ENCODE results near the gene TTC4.

The TTC4 gene

DNA sequence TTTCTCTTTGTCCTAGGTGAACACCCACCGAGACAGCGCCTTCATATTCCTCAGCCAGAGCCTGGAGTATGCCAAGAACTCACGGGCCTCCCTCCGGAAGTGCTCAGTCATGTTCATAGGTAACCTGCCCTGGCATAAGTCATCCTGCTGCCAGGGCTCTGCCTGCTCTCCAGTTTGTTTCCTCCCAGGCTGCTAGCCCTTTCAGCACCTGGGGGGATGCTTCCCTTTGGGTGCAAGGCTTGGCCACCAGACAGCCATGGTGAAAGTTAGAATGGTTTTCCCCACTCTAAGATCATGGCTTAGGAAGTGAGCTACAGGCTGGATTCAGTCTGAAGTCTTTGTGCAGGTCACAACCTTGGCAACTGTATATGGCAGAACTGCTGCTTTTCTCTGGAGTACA lies 9.2 kb upstream of the TTC4 start:
- DNase-seq: no peak

- no peak for DNase-seq
Observed at GRCh38 chr1:54708385-54708784, 7.3 kb upstream of the TTC4 start.

DNA sequence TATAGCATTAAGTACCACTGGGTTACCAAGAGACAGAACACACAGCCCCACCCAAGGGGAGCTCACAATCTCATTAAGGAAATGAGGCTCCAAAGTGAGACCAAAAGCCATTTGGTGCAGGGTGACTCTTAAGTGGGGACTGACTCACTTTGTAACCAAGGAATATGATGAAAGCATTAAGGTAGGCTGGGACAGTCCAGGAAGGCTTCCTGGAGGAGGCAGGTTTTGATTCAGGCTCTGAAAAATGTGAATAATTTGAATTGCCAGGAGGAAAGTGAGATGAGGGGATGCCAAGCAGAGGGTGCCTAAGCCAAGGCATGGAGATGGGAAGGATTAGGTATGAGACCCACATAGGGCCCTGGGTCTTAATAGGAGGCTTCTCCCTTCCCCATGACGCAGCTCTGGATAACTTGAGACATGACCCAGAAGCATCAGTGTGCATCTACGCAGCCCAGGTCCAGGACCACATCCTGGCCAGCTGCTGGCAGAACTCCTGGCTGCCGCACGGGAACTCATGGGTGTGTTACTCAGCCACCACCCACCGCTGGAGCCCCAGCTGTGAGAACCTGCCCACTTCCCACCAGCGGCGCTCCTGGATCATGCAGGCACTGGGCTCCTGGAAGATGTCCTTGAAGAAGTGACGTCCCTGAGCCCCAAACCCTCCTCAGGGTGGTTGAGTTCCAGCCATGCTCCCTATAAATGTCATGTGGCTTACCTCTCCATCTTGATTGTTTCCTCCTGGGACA lies 5.9 kb upstream of the TTC4 start:
- no peak for DNase-seq

DNA sequence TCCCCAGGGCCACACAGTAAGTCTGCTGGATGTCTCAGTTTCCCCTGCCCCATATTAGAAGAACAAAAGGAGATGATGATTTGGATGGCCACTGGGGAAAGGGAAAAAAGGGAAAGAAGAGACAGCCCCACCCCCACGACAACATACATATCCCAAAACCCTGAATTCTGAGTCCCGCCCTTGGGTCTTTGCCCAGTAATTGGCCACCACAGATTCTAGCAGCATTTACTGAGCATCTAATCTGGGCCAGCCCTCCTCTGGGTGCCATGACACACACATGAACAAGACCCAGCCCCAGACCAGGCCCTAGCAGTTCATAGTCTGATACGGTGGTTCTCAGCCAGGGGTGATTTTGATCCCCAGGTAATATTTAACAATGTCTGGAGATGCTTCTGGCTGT lies 5.2 kb upstream of the TTC4 start:
- no peak for DNase-seq

GRCh38 chr1:54710841-54711240 lies 4.8 kb upstream of the TTC4 start:
- DNase-seq: no peak

DNA sequence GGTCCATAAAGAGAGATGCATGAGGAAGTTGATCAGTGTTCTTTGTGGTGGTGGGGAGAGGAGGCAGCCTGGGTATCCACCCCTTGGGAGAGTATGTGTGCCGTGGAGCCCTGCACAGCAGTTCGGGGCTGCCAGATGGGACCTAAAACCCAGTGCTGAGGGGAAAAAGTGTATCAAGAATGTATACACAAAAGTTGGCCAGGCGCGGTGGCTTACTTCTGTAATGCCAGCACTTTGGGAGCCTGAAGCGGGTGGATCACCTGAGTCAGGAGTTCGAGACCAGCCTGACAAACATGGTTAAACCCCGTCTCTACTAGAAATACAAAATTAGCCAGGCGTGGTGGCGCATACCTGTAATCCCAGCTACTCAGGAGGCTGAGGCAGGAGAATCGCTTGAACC lies 4.1 kb upstream of the TTC4 start:
- DNase-seq: no peak

- DNase-seq: no peak
Observed at GRCh38 chr1:54714881-54715492, 674 bp upstream of the TTC4 start.

DNA sequence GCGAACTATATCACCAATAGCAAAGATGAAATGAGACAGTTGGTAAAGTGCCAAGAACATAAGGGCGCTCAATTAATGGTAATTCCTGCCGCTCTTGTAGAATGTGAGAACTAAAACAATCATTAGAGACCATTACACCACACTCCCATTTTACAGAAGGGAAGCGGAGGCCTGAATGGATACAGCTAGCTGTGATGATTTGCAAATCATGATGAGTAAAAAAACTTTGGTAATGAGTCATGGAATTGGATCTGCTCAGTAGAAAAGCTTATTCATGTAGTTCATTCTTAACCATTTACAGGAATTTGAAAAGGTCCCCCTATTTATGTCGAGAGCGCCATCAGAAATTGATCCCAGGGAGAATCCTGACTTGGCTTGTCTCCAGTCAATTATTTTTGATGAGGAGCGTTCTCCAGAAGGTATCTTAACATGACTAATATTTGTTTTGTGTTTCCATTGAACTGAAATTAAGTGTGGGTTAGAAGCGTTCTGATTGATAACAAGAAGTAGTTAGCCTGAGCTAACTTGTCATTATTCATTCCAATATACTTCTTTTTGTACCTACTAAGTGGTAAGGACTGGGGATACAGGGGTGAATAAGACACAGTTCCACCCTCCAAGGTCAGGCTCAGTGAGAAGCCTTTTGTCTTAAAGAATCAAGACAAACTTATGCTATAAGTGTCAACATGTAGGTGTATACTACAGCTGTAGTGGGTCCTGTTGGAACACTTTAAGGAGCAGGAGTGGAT lies 812 bp downstream of the TTC4 start:
- no peak for DNase-seq

- DNase-seq: no peak
Observed at GRCh38 chr1:54721719-54722118, 6.1 kb downstream of the TTC4 start.

GRCh38 chr1:54723985-54724384 lies 8.3 kb downstream of the TTC4 start:
- no peak for DNase-seq

GRCh38 chr1:54724771-54725170 lies 9.1 kb downstream of the TTC4 start:
- no peak for DNase-seq

DNA sequence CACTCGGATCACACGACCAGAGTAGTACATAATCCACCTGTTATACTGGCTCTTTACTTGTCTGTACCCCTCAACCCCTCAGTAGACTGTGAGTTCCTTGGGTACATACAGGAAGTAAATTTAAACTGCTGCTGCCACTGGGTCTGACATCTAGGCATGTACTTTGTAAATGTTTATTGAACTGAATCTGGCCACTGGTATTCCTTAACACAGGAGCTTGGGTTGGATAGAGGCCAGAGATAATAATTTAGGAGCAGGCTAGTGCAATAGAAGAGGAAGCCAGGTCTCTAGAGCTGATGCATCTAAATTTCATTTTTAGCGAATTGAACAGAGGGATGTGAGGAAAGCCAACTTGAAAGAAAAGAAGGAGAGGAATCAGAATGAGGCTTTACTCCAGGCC lies 12.4 kb downstream of the TTC4 start:
- DNase-seq: no peak

- no peak for DNase-seq
Observed at GRCh38 chr1:54736685-54737084, 21.0 kb downstream of the TTC4 start.

GRCh38 chr1:54738244-54738643 lies 22.6 kb downstream of the TTC4 start:
- no peak for DNase-seq

GRCh38 chr1:54741531-54741930 lies 25.9 kb downstream of the TTC4 start:
- no peak for DNase-seq

DNA sequence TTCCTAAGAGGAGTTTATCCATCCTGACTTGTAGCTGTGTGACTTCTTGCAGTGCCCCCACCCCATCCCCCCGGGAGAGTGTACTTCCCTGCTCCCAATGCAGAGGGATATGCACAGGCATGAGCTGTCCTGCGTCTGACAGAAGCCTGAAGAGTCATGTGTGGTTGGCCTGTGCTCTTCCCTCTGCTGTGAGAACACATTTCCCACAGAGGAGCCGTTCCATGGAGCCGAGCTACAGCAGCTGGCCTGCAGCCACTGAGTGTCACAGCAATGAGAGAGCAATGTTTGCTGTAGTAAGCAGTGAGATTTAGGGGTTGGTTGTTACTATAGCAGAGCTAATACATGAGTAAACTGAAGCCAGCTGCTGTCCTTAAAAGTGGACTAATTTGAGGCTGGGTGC lies 26.6 kb downstream of the TTC4 start:
- no peak for DNase-seq

GRCh38 chr1:54743416-54744226 lies 28.0 kb downstream of the TTC4 start:
- DNase-seq: no peak

DNA sequence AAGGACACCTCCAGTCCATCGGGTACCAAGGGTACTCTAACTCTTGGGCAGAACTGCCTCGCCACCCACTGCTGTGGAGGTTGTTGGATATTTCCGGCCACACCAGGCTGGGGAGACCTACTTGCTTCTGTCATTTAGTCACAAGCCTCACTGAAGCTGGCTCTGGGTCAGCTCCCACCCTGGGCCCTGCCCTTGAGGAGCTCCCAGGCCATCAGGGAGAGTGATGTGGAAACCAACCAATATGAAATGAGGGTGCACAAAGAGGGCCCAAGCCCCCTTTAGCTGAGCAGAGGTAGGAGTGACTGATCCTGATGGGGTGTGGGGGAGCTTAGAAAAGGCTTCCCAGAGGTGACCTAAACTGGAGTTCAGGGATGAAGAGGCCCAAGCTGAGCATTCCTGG lies 29.0 kb downstream of the TTC4 start:
- no peak for DNase-seq

DNA sequence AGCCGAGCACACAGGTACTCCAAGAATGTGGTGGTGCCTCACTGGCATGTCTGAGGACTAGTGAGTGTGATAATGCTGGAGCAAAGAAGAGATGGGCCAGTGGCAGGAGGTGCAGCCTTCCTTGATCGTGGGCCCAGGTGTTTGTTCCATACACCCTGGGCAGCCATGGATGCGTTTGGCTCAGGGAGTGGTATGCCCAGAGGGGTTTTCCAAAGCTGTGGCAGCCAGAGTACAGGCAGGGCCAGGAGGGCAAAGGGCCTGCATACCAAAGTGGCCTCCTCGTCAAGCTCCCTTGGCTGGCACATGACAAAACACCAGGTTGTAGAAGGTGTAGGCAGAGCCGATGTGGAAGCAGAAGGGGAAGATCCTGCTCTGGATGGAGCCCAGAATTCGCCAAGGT lies 29.6 kb downstream of the TTC4 start:
- no peak for DNase-seq

DNA sequence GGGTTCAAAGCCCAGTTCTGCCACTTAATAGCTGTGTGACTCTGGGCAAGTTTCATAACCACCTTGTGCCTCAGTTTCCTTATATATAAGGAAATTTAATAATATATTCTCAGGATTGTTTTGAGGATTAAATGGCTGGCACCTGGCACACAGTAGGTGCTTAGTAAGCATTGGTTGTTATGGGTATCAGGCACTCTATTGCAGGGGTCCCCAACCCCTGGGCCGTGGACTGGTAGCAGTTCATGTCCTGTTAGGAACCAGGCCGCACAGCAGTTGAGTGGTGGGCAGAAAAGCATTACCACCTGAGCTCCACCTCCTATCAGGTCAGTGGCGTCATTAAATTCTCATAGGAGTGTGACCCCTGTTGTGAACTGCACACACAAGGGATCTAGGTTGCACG lies 30.2 kb downstream of the TTC4 start:
- no peak for DNase-seq

- no peak for DNase-seq
Observed at GRCh38 chr1:54748094-54748835, 32.6 kb downstream of the TTC4 start.

GRCh38 chr1:54750596-54750995 lies 34.9 kb downstream of the TTC4 start:
- no peak for DNase-seq

GRCh38 chr1:54751426-54751825 lies 35.8 kb downstream of the TTC4 start:
- no peak for DNase-seq

Data from retina (tissue), 1 donor.